ENCODE results near the gene AOPEP.
"Not testable (repeated sequence)": the region's sequence is repeated elsewhere in the genome, so short reads cannot be mapped to it uniquely, and the experiment has no call there.

AOPEP gene

GRCh38 chr9:94847486-94847885, 121.0 kb downstream of the AOPEP start:
- no peak for DNase-seq (ENCODE audit: low read depth)

GRCh38 chr9:94848791-94849190, 122.3 kb downstream of the AOPEP start:
- not testable (repeated sequence) for DNase-seq (ENCODE audit: low read depth)

GRCh38 chr9:94850540-94851434, 124.3 kb downstream of the AOPEP start:
- no peak for DNase-seq (ENCODE audit: low read depth)

- DNase-seq (ENCODE audit: low read depth), result no peak
These were observed 125.0 kb downstream of the AOPEP start for GRCh38 chr9:94851467-94851866.

- DNase-seq (ENCODE audit: low read depth), result no peak
These were observed 125.4 kb downstream of the AOPEP start for GRCh38 chr9:94851892-94852291.

- DNase-seq (ENCODE audit: low read depth), result no peak
These were observed 125.9 kb downstream of the AOPEP start for GRCh38 chr9:94852373-94852772.

GRCh38 chr9:94853887-94854286, 127.4 kb downstream of the AOPEP start:
- no peak for DNase-seq (ENCODE audit: low read depth)

- DNase-seq (ENCODE audit: low read depth), result no peak
These were observed 129.4 kb downstream of the AOPEP start for GRCh38 chr9:94855903-94856302.

- no peak for DNase-seq (ENCODE audit: low read depth)
These were observed 131.3 kb downstream of the AOPEP start for GRCh38 chr9:94857791-94858190.

GRCh38 chr9:94859226-94859625, 132.7 kb downstream of the AOPEP start:
- no peak for DNase-seq (ENCODE audit: low read depth)

- no peak for DNase-seq (ENCODE audit: low read depth)
These were observed 133.4 kb downstream of the AOPEP start for GRCh38 chr9:94859891-94860290.

GRCh38 chr9:94860678-94861588, 134.4 kb downstream of the AOPEP start:
- no peak for DNase-seq (ENCODE audit: low read depth)

- no peak for DNase-seq (ENCODE audit: low read depth)
These were observed 135.2 kb downstream of the AOPEP start for GRCh38 chr9:94861589-94862272.

GRCh38 chr9:94864196-94864595, 137.7 kb downstream of the AOPEP start:
- DNase-seq (ENCODE audit: low read depth), result no peak

- DNase-seq (ENCODE audit: low read depth), result no peak
These were observed 138.5 kb downstream of the AOPEP start for GRCh38 chr9:94864862-94865509.

- DNase-seq (ENCODE audit: low read depth), result no peak
These were observed 139.3 kb downstream of the AOPEP start for GRCh38 chr9:94865582-94866452.

GRCh38 chr9:94866770-94867169, 140.3 kb downstream of the AOPEP start:
- no peak for DNase-seq (ENCODE audit: low read depth)

GRCh38 chr9:94867281-94867841, 140.9 kb downstream of the AOPEP start:
- DNase-seq (ENCODE audit: low read depth), result no peak

- DNase-seq (ENCODE audit: low read depth), result peak; percentile 83
These were observed 141.4 kb downstream of the AOPEP start for GRCh38 chr9:94867842-94868312.

- no peak for DNase-seq (ENCODE audit: low read depth)
These were observed 142.0 kb downstream of the AOPEP start for GRCh38 chr9:94868464-94868863.
